Body of pancreas (tissue), 4 donors: Measurements from ENCODE around the gene F8A3.

ENCODE experiments used
- POLR2A ChIP-seq, 3 donors: fragments of 450-650 bp; IDR thresholded peaks; one replicate each; pipeline ENCODE4 v1.6.1; 2016; ENCODE audit warnings: antibody characterized with exemption in 3 of 3, mild to moderate bottlenecking in 2 of 3
- TF ChIP-seq, protein P1 (sequence below), 7 experiments: fragments of 450-650 bp in 4 of 7; fragments of 200-600 bp in 3 of 7; sonication (generic) in 3 of 7; IDR thresholded peaks; one replicate each; pipeline ENCODE4 v1.5.1; 2016 to 2019; ENCODE audit warnings: antibody characterized with exemption in 7 of 7

DNA sequence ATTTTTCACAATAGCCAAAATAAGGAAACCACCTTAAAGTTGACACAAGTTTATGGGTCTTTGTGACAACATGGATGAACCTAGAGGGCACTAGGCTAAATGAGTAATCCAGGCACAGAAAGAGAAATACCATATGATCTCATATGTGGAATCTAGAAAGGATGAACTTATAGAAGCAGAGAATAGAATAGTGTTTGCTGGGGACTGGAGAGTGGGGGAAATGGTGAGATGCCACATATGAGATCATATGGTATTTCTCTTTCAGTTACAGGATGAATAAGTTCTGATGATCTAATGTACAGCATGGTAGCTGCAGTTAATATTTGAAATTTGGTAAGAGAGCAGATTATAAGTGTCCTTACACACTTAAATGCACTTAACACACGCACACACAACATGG lies 40.7 kb downstream of the F8A3 start:
- TF ChIP-seq, protein P1, sequence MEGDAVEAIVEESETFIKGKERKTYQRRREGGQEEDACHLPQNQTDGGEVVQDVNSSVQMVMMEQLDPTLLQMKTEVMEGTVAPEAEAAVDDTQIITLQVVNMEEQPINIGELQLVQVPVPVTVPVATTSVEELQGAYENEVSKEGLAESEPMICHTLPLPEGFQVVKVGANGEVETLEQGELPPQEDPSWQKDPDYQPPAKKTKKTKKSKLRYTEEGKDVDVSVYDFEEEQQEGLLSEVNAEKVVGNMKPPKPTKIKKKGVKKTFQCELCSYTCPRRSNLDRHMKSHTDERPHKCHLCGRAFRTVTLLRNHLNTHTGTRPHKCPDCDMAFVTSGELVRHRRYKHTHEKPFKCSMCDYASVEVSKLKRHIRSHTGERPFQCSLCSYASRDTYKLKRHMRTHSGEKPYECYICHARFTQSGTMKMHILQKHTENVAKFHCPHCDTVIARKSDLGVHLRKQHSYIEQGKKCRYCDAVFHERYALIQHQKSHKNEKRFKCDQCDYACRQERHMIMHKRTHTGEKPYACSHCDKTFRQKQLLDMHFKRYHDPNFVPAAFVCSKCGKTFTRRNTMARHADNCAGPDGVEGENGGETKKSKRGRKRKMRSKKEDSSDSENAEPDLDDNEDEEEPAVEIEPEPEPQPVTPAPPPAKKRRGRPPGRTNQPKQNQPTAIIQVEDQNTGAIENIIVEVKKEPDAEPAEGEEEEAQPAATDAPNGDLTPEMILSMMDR (IDR thresholded peaks at IDR 0.05), result no peak
- no peak for TF ChIP-seq POLR2A (IDR thresholded peaks at IDR 0.05)
